Superior temporal gyrus (tissue), 1 donor: ENCODE measurements around the gene CHD9NB.

Experiments
- DNase-seq: peaks from one replicate; pipeline ENCODE4 v3.0.0-alpha.2; 2016; ENCODE audit errors: extremely low spot score

The CHD9NB gene

GRCh38 chr16:53031323-53031942 is 21.3 kb downstream of the CHD9NB start:
- no peak for DNase-seq

GRCh38 chr16:53029971-53030370 is 22.7 kb downstream of the CHD9NB start:
- no peak for DNase-seq

GRCh38 chr16:53024045-53024444 is 28.7 kb downstream of the CHD9NB start:
- DNase-seq: no peak

DNA sequence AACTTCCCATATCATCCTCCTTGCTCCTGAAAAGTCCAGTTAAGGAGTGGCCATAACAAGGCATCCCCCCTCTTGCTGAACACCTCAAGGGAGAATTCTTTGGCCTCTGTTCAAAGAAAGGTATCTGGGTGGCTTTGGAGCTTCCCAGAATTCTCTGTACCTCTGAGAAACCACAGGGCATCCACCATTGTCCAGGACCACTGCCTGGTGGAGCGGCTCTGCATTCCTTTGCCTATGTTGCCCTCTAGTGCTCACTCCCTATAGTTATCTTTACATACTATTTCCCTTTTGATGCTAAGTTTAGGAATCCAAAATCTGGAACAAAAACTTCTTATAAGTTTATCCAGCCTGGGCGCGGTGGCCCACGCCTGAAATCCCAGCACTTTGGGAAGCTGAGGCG is 30.3 kb downstream of the CHD9NB start:
- DNase-seq: peak; percentile 75

- no peak for DNase-seq
Observed at GRCh38 chr16:53018834-53019416, 33.8 kb downstream of the CHD9NB start.

DNA sequence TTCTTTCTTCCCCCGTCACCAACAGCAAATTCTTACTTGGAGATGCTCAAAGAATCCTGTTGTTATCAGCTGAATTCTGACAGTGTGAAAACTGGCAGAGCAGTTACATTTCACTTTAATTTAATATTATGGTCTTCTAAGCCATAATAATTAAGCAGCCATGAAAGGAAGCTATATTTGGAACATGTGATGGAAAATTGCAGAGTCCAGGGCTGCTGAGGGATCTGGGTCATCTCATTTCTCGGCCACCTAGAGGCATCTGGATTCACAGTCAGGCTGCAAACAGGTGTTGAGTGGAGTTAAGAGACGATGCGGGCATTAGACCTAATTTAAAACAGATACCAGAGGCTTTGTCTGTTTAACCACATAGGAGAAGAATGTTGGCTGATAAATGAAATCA is 38.4 kb downstream of the CHD9NB start:
- no peak for DNase-seq

DNA sequence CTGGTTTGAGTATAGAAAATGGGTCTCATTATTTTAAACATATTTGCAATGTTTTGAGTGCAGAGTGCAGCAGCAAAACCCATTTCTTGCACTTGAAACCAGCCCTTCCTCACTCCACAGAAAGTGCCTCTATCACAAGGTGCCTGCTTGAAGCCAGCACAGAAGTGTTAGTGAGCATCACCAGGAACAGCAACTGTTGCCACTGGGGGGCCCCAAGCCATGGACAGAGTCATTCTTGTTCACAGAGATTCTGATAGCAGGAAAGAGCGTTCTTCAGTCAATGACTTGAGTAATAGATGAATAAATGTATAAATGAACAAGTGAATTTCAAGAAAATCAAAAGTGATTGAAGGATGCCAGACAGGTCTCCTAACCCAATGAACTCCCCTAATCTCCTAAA is 45.6 kb downstream of the CHD9NB start:
- no peak for DNase-seq

GRCh38 chr16:52997922-52998321 is 54.8 kb downstream of the CHD9NB start:
- DNase-seq: no peak

- no peak for DNase-seq
Observed at GRCh38 chr16:52994942-52995341, 57.8 kb downstream of the CHD9NB start.

GRCh38 chr16:52993179-52993578 is 59.5 kb downstream of the CHD9NB start:
- no peak for DNase-seq

GRCh38 chr16:52991572-52991971 is 61.1 kb downstream of the CHD9NB start:
- DNase-seq: no peak
